HEK293 (cell line): ENCODE results near the gene LAPTM4A.

Experiments used
- CTCF ChIA-PET: fragments of 350-600 bp; formaldehyde crosslinking; extraction: SDS; loops from one replicate; lab custom pipeline; 2021; ENCODE audit warnings: antibody characterized with exemption; lab: Yijun Ruan, JAX
- POLR2A ChIA-PET: fragments of 300-600 bp; formaldehyde crosslinking; extraction: SDS; loops from one replicate; lab custom pipeline; 2020; ENCODE audit warnings: antibody characterized with exemption, inconsistent platforms; lab: Yijun Ruan, JAX
- H3K27ac ChIP-seq: fragments of 200-500 bp; sonication (Bioruptor generic); 2 replicates; pipeline ENCODE4 v1.5.1; 2014; ENCODE audit warnings: low read depth, low read length, control low read depth, inconsistent platforms; ENCODE audit errors: extremely low read depth
- H3K36me3 ChIP-seq, 2 experiments: fragments of 200-500 bp in 1 of 2; sonication (Bioruptor generic) in 1 of 2; 1 replicate in 1 of 2; 2 replicates in 1 of 2; pipeline ENCODE4 v1.5.1; 2014 to 2017; ENCODE audit warnings: inconsistent platforms in 2 of 2, low read length in 2 of 2; ENCODE audit not compliant: control insufficient read depth in 2 of 2, insufficient read depth in 1 of 2
- H3K4me1 ChIP-seq: fragments of 200-500 bp; sonication (Bioruptor generic); 2 replicates; pipeline ENCODE4 v1.5.1; 2014; ENCODE audit warnings: mild to moderate bottlenecking, low read length, inconsistent platforms; ENCODE audit not compliant: control insufficient read depth, insufficient read depth
- H3K4me3 ChIP-seq: 2 replicates; pipeline ENCODE4 v1.5.1; 2011; ENCODE audit warnings: low read depth, mild to moderate bottlenecking, control low read depth, low read length, moderate library complexity
- H3K9me3 ChIP-seq: fragments of 200-500 bp; sonication (Bioruptor generic); 2 replicates; pipeline ENCODE4 v1.5.1; 2014; ENCODE audit warnings: low read depth, low read length, inconsistent platforms; ENCODE audit not compliant: control insufficient read depth, insufficient read depth
- AEBP2 ChIP-seq: fragments of 450-650 bp; formaldehyde crosslinking; IDR thresholded peaks from 2 replicates; pipeline ENCODE4 v1.5.1; 2016; ENCODE audit warnings: missing biosample characterization, missing genetic modification characterization, borderline replicate concordance
- ELK4 ChIP-seq: IDR thresholded peaks from 2 replicates; pipeline ENCODE4 v1.6.1; 2011; ENCODE audit warnings: mild to moderate bottlenecking, low read depth, low read length, borderline replicate concordance
- KLF16 ChIP-seq: fragments of 450-650 bp; formaldehyde crosslinking; IDR thresholded peaks from 2 replicates; pipeline ENCODE4 v1.5.1; 2017; ENCODE audit warnings: missing biosample characterization, missing genetic modification characterization
- KLF17 ChIP-seq: fragments of 450-650 bp; formaldehyde crosslinking; IDR thresholded peaks from 2 replicates; pipeline ENCODE4 v1.5.1; 2016; ENCODE audit warnings: missing biosample characterization, missing genetic modification characterization
- PRDM1 ChIP-seq: fragments of 450-650 bp; formaldehyde crosslinking; IDR thresholded peaks from 2 replicates; pipeline ENCODE4; 2016; ENCODE audit warnings: missing biosample characterization, missing genetic modification characterization
- RBAK ChIP-seq: fragments of 450-650 bp; formaldehyde crosslinking; IDR thresholded peaks from 2 replicates; pipeline ENCODE4 v1.5.1; 2016; ENCODE audit warnings: missing biosample characterization, missing genetic modification characterization
- TRIM28 ChIP-seq: IDR thresholded peaks from 2 replicates; pipeline ENCODE4 v1.6.1; 2011; ENCODE audit warnings: low read length, control low read depth, borderline replicate concordance
- ZBTB44 ChIP-seq: fragments of 450-650 bp; IDR thresholded peaks from 2 replicates; pipeline ENCODE4 v1.5.1; 2018; ENCODE audit warnings: missing biosample characterization, mild to moderate bottlenecking, missing genetic modification characterization
- ZBTB7A ChIP-seq: fragments of 450-650 bp; formaldehyde crosslinking; IDR thresholded peaks from 2 replicates; pipeline ENCODE4 v1.5.1; 2016; ENCODE audit warnings: low read depth, missing biosample characterization, missing genetic modification characterization
- ZFP69B ChIP-seq: fragments of 450-650 bp; formaldehyde crosslinking; IDR thresholded peaks from 2 replicates; pipeline ENCODE4 v1.5.1; 2016; ENCODE audit warnings: missing biosample characterization, missing genetic modification characterization
- ZNF146 ChIP-seq: fragments of 450-650 bp; formaldehyde crosslinking; IDR thresholded peaks from 2 replicates; pipeline ENCODE4 v1.5.1; 2016; ENCODE audit warnings: missing biosample characterization, missing genetic modification characterization
- ZNF155 ChIP-seq: fragments of 450-650 bp; formaldehyde crosslinking; IDR thresholded peaks from 2 replicates; pipeline ENCODE4 v1.5.1; 2016; ENCODE audit warnings: missing biosample characterization, missing genetic modification characterization
- ZNF18 ChIP-seq: fragments of 450-650 bp; formaldehyde crosslinking; IDR thresholded peaks from 2 replicates; pipeline ENCODE4 v1.5.1; 2016; ENCODE audit warnings: missing biosample characterization, missing genetic modification characterization
- ZNF214 ChIP-seq: fragments of 450-650 bp; formaldehyde crosslinking; IDR thresholded peaks from 2 replicates; pipeline ENCODE4 v1.5.1; 2017; ENCODE audit warnings: missing biosample characterization, mild to moderate bottlenecking, missing genetic modification characterization, borderline replicate concordance
- ZNF221 ChIP-seq: fragments of 450-650 bp; formaldehyde crosslinking; IDR thresholded peaks from 2 replicates; pipeline ENCODE4 v1.5.1; 2017; ENCODE audit warnings: missing biosample characterization, missing genetic modification characterization, borderline replicate concordance
- ZNF24 ChIP-seq: fragments of 450-650 bp; formaldehyde crosslinking; IDR thresholded peaks from 2 replicates; pipeline ENCODE4 v1.5.1; 2016; ENCODE audit warnings: missing biosample characterization, missing genetic modification characterization
- ZNF274 ChIP-seq, 2 experiments: fragments of 200-500 bp in 1 of 2; fragments of 450-650 bp in 1 of 2; sonication (Bioruptor generic) in 1 of 2; formaldehyde crosslinking in 1 of 2; IDR thresholded peaks; 2 replicates each; pipeline versions ENCODE4 v1.5.1 to v1.6.1; 2014 to 2016; ENCODE audit warnings: borderline replicate concordance in 1 of 2, inconsistent platforms in 1 of 2, low read length in 1 of 2, missing biosample characterization in 1 of 2, missing genetic modification characterization in 1 of 2
- ZNF302 ChIP-seq: fragments of 450-650 bp; formaldehyde crosslinking; IDR thresholded peaks from 2 replicates; pipeline ENCODE4 v1.5.1; 2016; ENCODE audit warnings: missing biosample characterization, missing genetic modification characterization, low read depth
- ZNF341 ChIP-seq: fragments of 450-650 bp; formaldehyde crosslinking; IDR thresholded peaks from 2 replicates; pipeline ENCODE4; 2016; ENCODE audit warnings: low read depth, missing biosample characterization, missing genetic modification characterization
- ZNF426 ChIP-seq: fragments of 450-650 bp; formaldehyde crosslinking; IDR thresholded peaks from 2 replicates; pipeline ENCODE4 v1.5.1; 2017; ENCODE audit warnings: missing biosample characterization, missing genetic modification characterization, mild to moderate bottlenecking, inconsistent platforms, moderate library complexity
- ZNF529 ChIP-seq: fragments of 450-650 bp; formaldehyde crosslinking; IDR thresholded peaks from 2 replicates; pipeline ENCODE4 v1.5.1; 2017; ENCODE audit warnings: missing genetic modification characterization, missing biosample characterization; ENCODE audit not compliant: insufficient replicate concordance
- ZNF555 ChIP-seq: fragments of 450-650 bp; formaldehyde crosslinking; conservative IDR thresholded peaks from 2 replicates; pipeline ENCODE4 v1.5.1; 2017; ENCODE audit warnings: missing biosample characterization, mild to moderate bottlenecking, missing genetic modification characterization, inconsistent platforms
- ZNF701 ChIP-seq: fragments of 450-650 bp; formaldehyde crosslinking; IDR thresholded peaks from 2 replicates; pipeline ENCODE4 v1.5.1; 2016; ENCODE audit warnings: missing biosample characterization, missing genetic modification characterization
- ZNF707 ChIP-seq: fragments of 450-650 bp; formaldehyde crosslinking; IDR thresholded peaks from 2 replicates; pipeline ENCODE4 v1.5.1; 2016; ENCODE audit warnings: missing biosample characterization, missing genetic modification characterization
- ZNF830 ChIP-seq: fragments of 450-650 bp; IDR thresholded peaks from 2 replicates; pipeline ENCODE4 v1.5.0; 2018; ENCODE audit warnings: missing biosample characterization, missing genetic modification characterization, low read depth, mild to moderate bottlenecking, moderate library complexity
- ZNF843 ChIP-seq: fragments of 450-650 bp; formaldehyde crosslinking; IDR thresholded peaks from 2 replicates; pipeline ENCODE4 v1.5.1; 2016; ENCODE audit warnings: missing biosample characterization, missing genetic modification characterization

Gene LAPTM4A

GRCh38 chr2:20100711-20101110 lies 49.3 kb upstream of the LAPTM4A start:
- Histone ChIP-seq H3K9me3 (no peaks in the 10 kb centered on the region), H3K4me3 (no peak overlapping the region), H3K36me3 (no peaks in the 10 kb centered on the region), H3K27ac (no peak overlapping the region), H3K4me1 (no peaks in the 10 kb centered on the region)
- ChIA-PET POLR2A (no interaction called here), CTCF (interaction anchor here (0.6 to 4.4 kb wide), 5 partner anchors 86 to 190 kb away, joined by 3 to 41 read pairs (median 5); partner anchors contain the start of gene SDC1)
- TF ChIP-seq ZNF555 (tag by site-specific recombination) (no peak), KLF16 (tag by site-specific recombination) (no peak), ZNF701 (tag by site-specific recombination) (no peak), ZFP69B (tag by site-specific recombination) (no peak), ZNF155 (tag by site-specific recombination) (no peak), RBAK (tag by site-specific recombination) (no peak), ZNF426 (tag by site-specific recombination) (no peak), ZNF18 (tag by site-specific recombination) (no peak), ZNF302 (tag by site-specific recombination) (no peak), AEBP2 (tag by site-specific recombination) (no peak), ZNF707 (no peak), ZNF529 (tag by site-specific recombination) (no peak), ZNF24 (no peak), PRDM1 (tag by site-specific recombination) (no peak), ELK4 (no peak), ZNF214 (no peak), KLF17 (tag by site-specific recombination) (no peak), ZNF274 (IDR thresholded peaks at IDR 0.05; ENCODE audit: low read length) (no peak), ZNF274 (tag by site-specific recombination; IDR thresholded peaks at IDR 0.05; ENCODE audit: borderline replicate concordance) (no peak), ZNF843 (tag by site-specific recombination) (no peak), ZBTB7A (no peak)

GRCh38 chr2:20099780-20100179 lies 48.4 kb upstream of the LAPTM4A start:
- H3K27ac ChIP-seq: no peak overlapping the region
- ChIA-PET CTCF (interaction anchor here (1.8 to 4.4 kb wide), 3 partner anchors 85 to 144 kb away, joined by 5 to 41 read pairs (median 6); partner anchors contain the start of gene SDC1), POLR2A (no interaction called here)
- no peaks in the 10 kb centered on the region for H3K4me1 ChIP-seq
- no peak overlapping the region for H3K4me3 ChIP-seq
- no peaks in the 10 kb centered on the region for H3K36me3 ChIP-seq
- no peaks in the 10 kb centered on the region for H3K9me3 ChIP-seq
- TF ChIP-seq TRIM28 (no peak), ZNF221 (tag by site-specific recombination) (no peak), ZBTB44 (tag by site-specific recombination) (no peak), ZNF341 (tag by site-specific recombination) (no peak), ZNF830 (no peak), ZNF146 (tag by site-specific recombination) (no peak)
